Right cardiac atrium (tissue), 5 donors: ENCODE measurements around the gene OGDH. TPM values are rescaled to one million over a fixed set of nuclear protein-coding genes. Genes with fewer than 3 reads are reported as not detected.
"Not testable (repeated sequence)": the region's sequence is repeated elsewhere in the genome, so short reads cannot be mapped to it uniquely, and the experiment has no call there.

Source experiments
- ATAC-seq, 2 donors: fragments of 200-7000 bp; cut with Tn5 transposase; one replicate each; pipeline versions ENCODE4 v1.8.0 to v1.9.1; 2020; ENCODE audit warnings: moderate library complexity in 2 of 2, mild to moderate bottlenecking in 1 of 2
- DNase-seq, 3 donors: peaks; one replicate each; pipeline ENCODE4 v3.0.0-alpha.2; 2020
- H3K27ac ChIP-seq: one replicate; pipeline ENCODE4 v1.5.1; 2013; ENCODE audit warnings: mild to moderate bottlenecking, low read length, control low read depth, moderate library complexity
- H3K27me3 ChIP-seq: one replicate; pipeline ENCODE4 v1.6.1; 2013; ENCODE audit not compliant: control insufficient read depth, insufficient read depth
- H3K4me1 ChIP-seq: one replicate; pipeline ENCODE4 v1.6.1; 2013; ENCODE audit warnings: low read length; ENCODE audit not compliant: control insufficient read depth, insufficient read depth
- H3K4me3 ChIP-seq: one replicate; pipeline ENCODE4 v1.5.1; 2013; ENCODE audit warnings: low read length, control low read depth
- H3K9me3 ChIP-seq: one replicate; pipeline ENCODE4 v1.6.1; 2013; ENCODE audit warnings: low read length; ENCODE audit not compliant: control insufficient read depth
- WGBS: extraction: QIAGEN DNeasy Blood & Tissue Kit; methylation state at CpG from one replicate; pipeline ENCODE4 v1.1.7; 2013; 5-methylcytosine and 5-hydroxymethylcytosine counted together
- intact Hi-C, 4 donors: fragments of 100-400 bp; cut with DNase I; formaldehyde crosslinking; loops; one replicate each; pipeline versions ENCODE4 v1.11.0 to v1.14.0; 2022 to 2023
- polyA plus RNA-seq: library from polyadenylated mRNA; stranded (reverse); fragments of 200-250 nt; gene quantifications from one replicate; pipeline ENCODE4 v1.2.3, GENCODE V29; 2013
- total RNA-seq, 4 donors: library from RNA; stranded (reverse); fragmentation: NEBNext Ultra II Directional; extraction: Animal tissue kit (Norgen Biotek cat#: 25700); gene quantifications; one replicate each; pipeline ENCODE4 v1.2.1, GENCODE V29; 2021
- donor health status: healthy with polysubstance abuse.
- donor health status: DM: no; HTN: yes; CAD: no.
- donor health status: DM: no; HTN: no; CAD: no.
- donor health status: DM: no; HTN: yes; CAD: no; lungs with severe emphysema.
- donor health status: DM: yes; HTN: yes; CAD: no.

Gene OGDH
- total and polyA plus RNA-seq, 5 donors, result 168 to 406 (median 371) TPM

DNA sequence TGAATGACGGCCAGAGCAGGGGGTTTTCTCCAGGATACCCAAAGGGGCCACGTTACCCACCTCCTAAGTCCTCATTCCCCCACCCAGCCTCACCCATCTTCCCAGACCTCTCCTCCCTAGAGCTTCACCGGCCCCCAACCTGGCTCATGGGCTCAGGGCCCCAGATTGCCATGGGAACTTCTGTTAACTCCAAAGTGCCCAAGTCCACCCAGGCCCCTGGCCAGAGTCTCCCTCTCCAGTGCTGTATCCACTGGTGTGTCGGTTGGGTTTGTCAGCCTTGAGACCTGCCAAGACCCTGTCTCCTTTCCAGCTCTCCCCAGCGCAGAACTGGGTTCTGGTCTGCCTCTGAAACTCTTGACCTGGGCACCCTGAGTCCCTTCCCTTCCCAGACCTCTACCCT, 105.1 kb downstream of the OGDH start:
- no peaks in the 10 kb centered on the region for H3K27me3 ChIP-seq
- intact Hi-C loops, result no loop called here
- 57% methylated on average over 5 of the region's 5 CpGs for WGBS
- ATAC-seq (peak in 1 of 2 donors; percentile 2), DNase-seq (no peak)
- H3K4me3 ChIP-seq, result no peak overlapping the region
- peaks cover 3% of the 10 kb centered on the region for H3K4me1 ChIP-seq
- peak overlapping the region; percentile 61 for H3K27ac ChIP-seq
- no peaks in the 10 kb centered on the region for H3K9me3 ChIP-seq

- DNase-seq (no peak), ATAC-seq (no peak)
- Histone ChIP-seq H3K4me3 (no peak overlapping the region), H3K9me3 (no peaks in the 10 kb centered on the region), H3K4me1 (peaks cover 3% of the 10 kb centered on the region), H3K27me3 (no peaks in the 10 kb centered on the region), H3K27ac (peak overlapping the region; percentile 61)
- intact Hi-C loops, result no loop called here
- 36% methylated on average over 5 of the region's 5 CpGs for WGBS
These were observed 105.6 kb downstream of the OGDH start for GRCh38 chr7:44712012-44712411.

DNA sequence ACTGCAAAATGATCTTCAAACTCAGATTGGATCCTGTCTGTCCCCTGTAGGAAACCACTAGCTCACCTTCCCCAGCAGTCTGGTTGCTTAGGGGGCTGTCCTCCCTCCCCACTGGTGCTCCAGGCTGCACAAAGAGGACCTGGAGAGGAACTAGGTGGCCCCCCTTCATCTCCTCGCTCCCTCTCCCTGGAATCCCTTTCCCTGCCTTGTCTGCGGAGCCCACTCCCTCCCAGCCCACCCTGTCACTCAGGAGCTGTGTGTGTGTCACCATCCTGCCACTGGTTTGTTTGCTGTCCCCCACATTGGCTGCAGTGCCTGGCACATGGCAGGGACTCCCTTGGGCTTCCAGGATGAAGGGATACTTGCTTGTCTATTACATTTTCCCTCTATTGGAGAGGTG, 106.7 kb downstream of the OGDH start:
- WGBS, result 78% methylated on average over 2 of the region's 2 CpGs
- Histone ChIP-seq H3K4me1 (peaks cover 3% of the 10 kb centered on the region), H3K9me3 (no peaks in the 10 kb centered on the region), H3K27me3 (no peaks in the 10 kb centered on the region), H3K4me3 (no peak overlapping the region), H3K27ac (no peak overlapping the region)
- DNase-seq (no peak), ATAC-seq (no peak)
- intact Hi-C loops, result no loop called here

DNA sequence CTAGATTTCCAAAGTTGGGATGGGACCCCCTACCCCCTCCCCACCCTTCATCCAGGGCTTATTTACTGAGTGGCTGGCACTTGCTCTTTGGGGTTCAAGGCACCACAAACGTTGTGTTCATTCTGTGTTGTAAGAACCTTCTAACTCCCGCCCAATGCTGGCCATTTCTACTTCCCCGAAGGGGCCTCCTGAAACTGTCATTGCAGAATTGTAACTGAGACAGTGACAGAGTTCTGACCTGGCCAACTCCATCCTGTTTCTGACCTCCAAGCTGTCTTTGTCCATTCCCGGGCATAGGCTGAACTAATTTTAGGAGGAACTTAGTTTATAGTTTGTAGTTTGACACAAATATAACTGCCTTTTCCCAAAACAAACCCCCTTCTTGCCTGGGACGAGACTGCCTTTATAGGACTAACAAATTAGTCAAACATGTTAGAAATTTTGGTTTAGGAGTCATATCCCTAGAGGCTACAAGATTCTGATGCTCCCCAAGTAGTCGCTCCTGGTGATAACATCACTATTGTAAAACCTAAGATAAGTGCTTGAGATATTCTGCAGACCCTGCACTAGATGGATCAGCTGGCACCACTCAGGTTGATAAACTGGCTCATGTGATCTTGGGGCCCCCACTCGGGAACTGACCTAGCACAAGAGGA, 107.4 kb downstream of the OGDH start:
- DNase-seq (no peak), ATAC-seq (no peak)
- intact Hi-C loops, result no loop called here
- no peaks in the 10 kb centered on the region for H3K9me3 ChIP-seq
- H3K4me3 ChIP-seq, result no peak overlapping the region
- 39% methylated on average over 7 of the region's 7 CpGs for WGBS
- peak overlapping the region; percentile 31 for H3K27ac ChIP-seq
- H3K27me3 ChIP-seq, result no peaks in the 10 kb centered on the region
- peaks cover 3% of the 10 kb centered on the region for H3K4me1 ChIP-seq

DNA sequence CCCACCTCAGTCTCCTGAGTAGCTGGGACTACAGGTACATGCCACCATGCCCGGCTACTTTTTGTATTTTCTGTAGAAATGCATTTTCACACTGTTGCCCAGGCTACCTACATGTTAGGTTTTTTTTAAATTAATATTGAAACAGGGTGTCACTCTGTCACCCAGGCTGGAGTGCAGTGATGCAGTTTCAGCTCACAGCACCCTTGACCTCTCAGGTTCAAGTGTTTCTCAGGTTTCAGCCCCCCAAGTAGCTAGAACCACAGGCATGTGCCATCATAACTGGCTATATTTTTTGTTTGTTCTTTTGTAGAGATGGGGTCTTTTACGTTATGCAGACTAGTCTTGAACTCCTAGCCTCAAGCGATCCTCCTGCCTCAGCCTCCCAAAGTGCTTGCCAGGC, 109.8 kb downstream of the OGDH start:
- no peaks in the 10 kb centered on the region for H3K9me3 ChIP-seq
- WGBS, result 95% methylated on average over 3 of the region's 3 CpGs
- no peak overlapping the region for H3K4me3 ChIP-seq
- intact Hi-C loops, result no loop called here
- H3K27ac ChIP-seq, result no peak overlapping the region
- no peaks in the 10 kb centered on the region for H3K27me3 ChIP-seq
- ATAC-seq (no peak), DNase-seq (no peak)
- H3K4me1 ChIP-seq, result peaks cover 3% of the 10 kb centered on the region

GRCh38 chr7:44720301-44720700, 113.9 kb downstream of the OGDH start:
- no peak for ATAC-seq
- Histone ChIP-seq H3K9me3 (no peaks in the 10 kb centered on the region), H3K4me3 (no peak overlapping the region), H3K27me3 (no peaks in the 10 kb centered on the region), H3K27ac (no peak overlapping the region), H3K4me1 (no peaks in the 10 kb centered on the region)
- intact Hi-C loops, result no loop called here
- DNase-seq, result no peak
- 92% methylated on average over 4 of the region's 4 CpGs for WGBS

DNA sequence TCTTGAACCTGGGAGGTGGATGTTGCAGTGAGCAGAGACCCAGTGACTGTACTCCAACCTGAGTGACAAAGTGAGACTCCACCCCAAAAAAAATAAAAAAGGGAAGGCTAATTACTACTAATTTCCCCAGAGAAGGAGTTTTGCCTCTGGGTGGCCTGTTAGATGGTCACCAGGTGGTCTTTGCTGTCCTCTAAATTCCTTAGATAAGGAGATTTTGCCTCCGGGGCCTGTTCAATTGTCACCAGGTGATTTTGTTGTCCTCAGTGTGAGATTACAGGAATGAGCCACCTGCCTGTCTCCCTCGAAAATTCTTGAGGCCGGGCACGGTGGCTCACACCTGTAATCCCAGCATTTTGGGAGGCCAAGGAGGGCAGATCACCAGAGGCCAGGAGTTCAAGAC, 117.8 kb downstream of the OGDH start:
- no peak overlapping the region for H3K4me3 ChIP-seq
- DNase-seq (no peak), ATAC-seq (no peak)
- no peak overlapping the region for H3K27ac ChIP-seq
- no peaks in the 10 kb centered on the region for H3K9me3 ChIP-seq
- intact Hi-C loops, result no loop called here
- no peaks in the 10 kb centered on the region for H3K27me3 ChIP-seq
- peaks cover 2% of the 10 kb centered on the region for H3K4me1 ChIP-seq
- 82% methylated on average over 4 of the region's 4 CpGs for WGBS

GRCh38 chr7:44726250-44726649, 119.8 kb downstream of the OGDH start:
- H3K27ac ChIP-seq, intact Hi-C loops, H3K27me3 ChIP-seq, H3K9me3 ChIP-seq, ATAC-seq, H3K4me3 ChIP-seq, H3K4me1 ChIP-seq, DNase-seq: not testable (repeated sequence)
- 77% methylated on average over 7 of the region's 7 CpGs for WGBS

GRCh38 chr7:44727158-44727936, 120.9 kb downstream of the OGDH start:
- Histone ChIP-seq H3K4me3 (no peak overlapping the region), H3K9me3 (no peaks in the 10 kb centered on the region), H3K27me3 (no peaks in the 10 kb centered on the region), H3K4me1 (peaks cover 2% of the 10 kb centered on the region), H3K27ac (no peak overlapping the region)
- peak; percentile 89 to 96 for ATAC-seq
- 52% methylated on average over 6 of the region's 6 CpGs for WGBS
- DNase-seq, result peak; percentile 47 to 67 (median 65)
- intact Hi-C loops, result no loop called here

GRCh38 chr7:44727937-44728262, 121.5 kb downstream of the OGDH start:
- Histone ChIP-seq H3K27ac (no peak overlapping the region), H3K27me3 (no peaks in the 10 kb centered on the region), H3K4me1 (peaks cover 2% of the 10 kb centered on the region), H3K4me3 (no peak overlapping the region), H3K9me3 (no peaks in the 10 kb centered on the region)
- ATAC-seq, result no peak
- 98% methylated on average over 1 of the region's 1 CpG for WGBS
- intact Hi-C loops, result no loop called here
- DNase-seq, result no peak

GRCh38 chr7:44729949-44730590, 123.6 kb downstream of the OGDH start:
- intact Hi-C loops, result no loop called here
- Histone ChIP-seq H3K27ac (no peak overlapping the region), H3K27me3 (no peaks in the 10 kb centered on the region), H3K4me3 (no peak overlapping the region), H3K9me3 (no peaks in the 10 kb centered on the region), H3K4me1 (peaks cover 2% of the 10 kb centered on the region)
- WGBS, result 74% methylated on average over 12 of the region's 12 CpGs
- peak in 1 of 3 donors; percentile 67 for DNase-seq
- ATAC-seq, result peak; percentile 46 to 67
